ENCODE measurements around the gene IL4.

DNA sequence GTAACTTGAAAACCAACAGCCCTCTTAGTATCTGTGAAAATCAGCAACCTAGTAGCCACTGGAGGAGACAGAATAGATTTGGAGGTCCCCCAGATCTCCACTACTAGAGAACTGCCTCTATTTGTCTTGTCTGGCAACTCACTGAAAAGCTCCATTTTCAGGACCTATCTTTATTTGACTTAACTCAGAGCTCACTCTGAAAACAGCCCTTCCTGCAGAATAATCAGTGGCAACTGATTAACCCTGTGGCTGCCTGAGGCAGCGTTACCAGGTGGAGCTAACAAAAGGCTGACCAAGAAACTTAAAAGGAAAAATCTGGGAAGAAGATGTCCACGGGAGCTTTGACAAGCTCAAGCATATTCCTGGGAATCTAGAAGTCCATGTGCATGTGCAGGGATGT, 26.3 kb upstream of the IL4 start:
- TF ChIP-seq, protein P1, sequence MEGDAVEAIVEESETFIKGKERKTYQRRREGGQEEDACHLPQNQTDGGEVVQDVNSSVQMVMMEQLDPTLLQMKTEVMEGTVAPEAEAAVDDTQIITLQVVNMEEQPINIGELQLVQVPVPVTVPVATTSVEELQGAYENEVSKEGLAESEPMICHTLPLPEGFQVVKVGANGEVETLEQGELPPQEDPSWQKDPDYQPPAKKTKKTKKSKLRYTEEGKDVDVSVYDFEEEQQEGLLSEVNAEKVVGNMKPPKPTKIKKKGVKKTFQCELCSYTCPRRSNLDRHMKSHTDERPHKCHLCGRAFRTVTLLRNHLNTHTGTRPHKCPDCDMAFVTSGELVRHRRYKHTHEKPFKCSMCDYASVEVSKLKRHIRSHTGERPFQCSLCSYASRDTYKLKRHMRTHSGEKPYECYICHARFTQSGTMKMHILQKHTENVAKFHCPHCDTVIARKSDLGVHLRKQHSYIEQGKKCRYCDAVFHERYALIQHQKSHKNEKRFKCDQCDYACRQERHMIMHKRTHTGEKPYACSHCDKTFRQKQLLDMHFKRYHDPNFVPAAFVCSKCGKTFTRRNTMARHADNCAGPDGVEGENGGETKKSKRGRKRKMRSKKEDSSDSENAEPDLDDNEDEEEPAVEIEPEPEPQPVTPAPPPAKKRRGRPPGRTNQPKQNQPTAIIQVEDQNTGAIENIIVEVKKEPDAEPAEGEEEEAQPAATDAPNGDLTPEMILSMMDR (IDR thresholded peaks at IDR 0.05): no peak
- TF ChIP-seq POLR2A (IDR thresholded peaks at IDR 0.05): no peak
